ENCODE data around the gene ATRNL1.

ATRNL1 gene

GRCh38 chr10:115849197-115849596 lies 756.0 kb downstream of the ATRNL1 start:
- no peak overlapping the region for H3K4me3 ChIP-seq (ENCODE audit: low read depth, low read length)
- TF ChIP-seq, protein P1, sequence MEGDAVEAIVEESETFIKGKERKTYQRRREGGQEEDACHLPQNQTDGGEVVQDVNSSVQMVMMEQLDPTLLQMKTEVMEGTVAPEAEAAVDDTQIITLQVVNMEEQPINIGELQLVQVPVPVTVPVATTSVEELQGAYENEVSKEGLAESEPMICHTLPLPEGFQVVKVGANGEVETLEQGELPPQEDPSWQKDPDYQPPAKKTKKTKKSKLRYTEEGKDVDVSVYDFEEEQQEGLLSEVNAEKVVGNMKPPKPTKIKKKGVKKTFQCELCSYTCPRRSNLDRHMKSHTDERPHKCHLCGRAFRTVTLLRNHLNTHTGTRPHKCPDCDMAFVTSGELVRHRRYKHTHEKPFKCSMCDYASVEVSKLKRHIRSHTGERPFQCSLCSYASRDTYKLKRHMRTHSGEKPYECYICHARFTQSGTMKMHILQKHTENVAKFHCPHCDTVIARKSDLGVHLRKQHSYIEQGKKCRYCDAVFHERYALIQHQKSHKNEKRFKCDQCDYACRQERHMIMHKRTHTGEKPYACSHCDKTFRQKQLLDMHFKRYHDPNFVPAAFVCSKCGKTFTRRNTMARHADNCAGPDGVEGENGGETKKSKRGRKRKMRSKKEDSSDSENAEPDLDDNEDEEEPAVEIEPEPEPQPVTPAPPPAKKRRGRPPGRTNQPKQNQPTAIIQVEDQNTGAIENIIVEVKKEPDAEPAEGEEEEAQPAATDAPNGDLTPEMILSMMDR (IDR thresholded peaks at IDR 0.05; ENCODE audit: low read depth, low read length): no peak

DNA sequence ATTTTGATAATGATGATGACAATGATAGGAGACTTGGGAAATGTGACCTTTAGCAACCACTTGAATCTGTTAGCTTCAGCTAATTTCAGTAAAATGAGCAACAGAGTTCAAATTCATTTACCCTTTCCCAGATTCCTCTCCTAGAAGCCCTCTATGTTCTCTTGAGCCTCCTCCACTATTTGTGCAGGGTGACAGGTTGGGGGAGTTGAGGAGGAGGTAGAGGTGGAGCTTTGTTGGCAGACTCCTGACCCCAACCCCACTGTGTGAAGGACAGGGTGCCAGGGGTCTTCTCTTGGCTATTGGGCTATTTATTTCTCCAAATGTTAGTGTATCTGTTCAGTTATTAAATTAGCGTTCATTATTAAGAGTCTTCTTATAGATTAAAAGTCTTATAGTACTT lies 757.5 kb downstream of the ATRNL1 start:
- no peak overlapping the region for H3K4me3 ChIP-seq (ENCODE audit: low read depth, low read length)
- TF ChIP-seq, protein P1 (IDR thresholded peaks at IDR 0.05; ENCODE audit: low read depth, low read length): no peak

DNA sequence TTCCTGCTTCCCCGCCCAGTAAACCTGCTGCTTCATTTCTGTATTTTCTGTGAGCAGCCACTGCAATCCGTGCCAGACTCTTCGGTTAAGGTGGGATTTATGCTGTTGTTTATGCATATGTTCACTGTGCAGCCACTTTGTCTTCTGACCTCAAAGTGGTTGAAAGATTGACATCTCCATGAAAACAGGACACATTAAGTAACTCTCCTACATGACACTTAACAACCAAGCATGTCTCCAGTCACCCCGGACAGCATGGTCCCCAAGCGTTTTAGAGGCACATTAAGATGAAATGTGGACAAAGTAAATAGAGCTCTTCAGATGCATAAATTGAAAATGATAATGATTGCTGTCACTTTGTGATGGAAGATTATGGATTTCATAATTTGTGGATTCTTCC lies 758.5 kb downstream of the ATRNL1 start:
- TF ChIP-seq, protein P1 (IDR thresholded peaks at IDR 0.05; ENCODE audit: low read depth, low read length): no peak
- no peak overlapping the region for H3K4me3 ChIP-seq (ENCODE audit: low read depth, low read length)

DNA sequence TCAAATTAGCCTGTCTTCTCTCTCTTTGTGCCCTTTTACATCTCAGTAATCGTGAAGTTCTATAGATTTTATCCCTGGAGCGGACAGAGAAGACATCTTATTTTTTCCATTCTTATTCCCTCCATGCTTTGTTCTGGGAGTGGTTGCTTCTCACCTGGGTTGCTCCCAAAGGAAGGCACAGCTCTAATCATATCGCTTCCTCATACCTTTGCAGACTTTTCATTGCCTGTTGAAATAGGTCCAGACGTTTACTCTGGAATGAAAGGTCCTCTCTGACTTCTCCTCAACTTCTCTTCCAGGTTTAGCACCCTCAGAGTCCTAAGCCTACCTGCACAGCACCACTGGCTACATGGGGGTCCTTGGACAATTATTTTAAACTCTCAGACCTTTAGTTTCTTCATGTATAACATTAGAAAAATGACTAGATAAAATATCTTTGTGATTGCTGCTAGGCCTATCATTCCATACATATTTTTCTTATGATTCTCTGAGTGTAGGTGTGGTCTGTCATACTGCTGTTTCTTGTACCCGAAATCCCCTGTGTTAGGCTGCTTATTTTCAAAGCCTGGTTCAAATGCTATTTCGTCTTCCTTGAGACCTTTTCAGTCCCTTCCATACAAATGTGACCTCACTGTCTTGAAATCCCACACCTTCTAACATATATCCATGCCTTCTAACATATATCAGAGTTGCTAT lies 761.7 kb downstream of the ATRNL1 start:
- TF ChIP-seq, protein P1 (IDR thresholded peaks at IDR 0.05; ENCODE audit: low read depth, low read length): no peak

GRCh38 chr10:115856580-115856979 lies 763.4 kb downstream of the ATRNL1 start:
- no peak overlapping the region for H3K4me3 ChIP-seq (ENCODE audit: low read depth, low read length)
- TF ChIP-seq, protein P1 (IDR thresholded peaks at IDR 0.05; ENCODE audit: low read depth, low read length): no peak

More for the DNA sequence above, 761.7 kb downstream of the ATRNL1 start:
- no peak overlapping the region for H3K4me3 ChIP-seq (ENCODE audit: low read depth, low read length)

- no peak overlapping the region for H3K4me3 ChIP-seq (ENCODE audit: low read depth, low read length)
- TF ChIP-seq, protein P1 (IDR thresholded peaks at IDR 0.05; ENCODE audit: low read depth, low read length): no peak
These were observed 764.7 kb downstream of the ATRNL1 start for GRCh38 chr10:115857856-115858255.

GRCh38 chr10:115860182-115861107 lies 767.3 kb downstream of the ATRNL1 start:
- TF ChIP-seq, protein P1 (IDR thresholded peaks at IDR 0.05; ENCODE audit: low read depth, low read length): no peak
- H3K4me3 ChIP-seq (ENCODE audit: low read depth, low read length): no peak overlapping the region

Data from WI38 (cell line).